SK-N-SH treated with all-trans-retinoic acid at 6 μM for 48 hours (cell line): ENCODE measurements around the gene THSD7A.

Experiments
- ATAC-seq: fragments of 200-7000 bp; cut with Tn5 transposase; 3 replicates; pipeline ENCODE4 v1.9.1; 2020; ENCODE audit warnings: mild to moderate bottlenecking, moderate library complexity
- ARNTL ChIP-seq: fragments of 450-650 bp; formaldehyde crosslinking; IDR thresholded peaks from 2 replicates; pipeline ENCODE4 v1.5.0; 2020; ENCODE audit warnings: low read depth, mild to moderate bottlenecking, moderate library complexity, borderline replicate concordance
- BACH2 ChIP-seq: fragments of 250-450 bp; sonication (Bioruptor Pico); IDR thresholded peaks from 2 replicates; pipeline ENCODE4 v1.9.0; 2021; ENCODE audit warnings: mild to moderate bottlenecking, borderline replicate concordance
- CREB5 ChIP-seq: fragments of 250-450 bp; sonication (Bioruptor Pico); IDR thresholded peaks from 2 replicates; pipeline ENCODE4 v1.5.1; 2020; ENCODE audit warnings: low read depth, mild to moderate bottlenecking, moderate library complexity
- CSRNP3 ChIP-seq: fragments of 250-450 bp; sonication (Bioruptor Pico); IDR thresholded peaks from 2 replicates; pipeline ENCODE4 v1.5.1; 2021; ENCODE audit warnings: mild to moderate bottlenecking, moderate library complexity
- ESRRG ChIP-seq: fragments of 250-450 bp; sonication (Bioruptor Pico); IDR thresholded peaks from 2 replicates; pipeline ENCODE4 v1.6.1; 2021; ENCODE audit warnings: mild to moderate bottlenecking
- GLIS3 ChIP-seq: fragments of 250-450 bp; sonication (Bioruptor Pico); IDR thresholded peaks from 2 replicates; pipeline ENCODE4 v1.5.0; 2020; ENCODE audit warnings: mild to moderate bottlenecking, moderate library complexity
- ISL1 ChIP-seq: fragments of 250-450 bp; sonication (Bioruptor Pico); IDR thresholded peaks from 2 replicates; pipeline ENCODE4 v2.1.2; 2022; ENCODE audit warnings: mild to moderate bottlenecking, moderate library complexity
- OSR1 ChIP-seq: fragments of 250-450 bp; sonication (Bioruptor Pico); IDR thresholded peaks from 2 replicates; pipeline ENCODE4 v1.8.0; 2022; ENCODE audit warnings: moderate library complexity, mild to moderate bottlenecking, inconsistent platforms
- PATZ1 ChIP-seq: fragments of 250-450 bp; sonication (Bioruptor Pico); IDR thresholded peaks from 2 replicates; pipeline ENCODE4 v1.8.0; 2020; ENCODE audit warnings: mild to moderate bottlenecking, moderate library complexity, borderline replicate concordance
- PPARA ChIP-seq: fragments of 250-450 bp; sonication (Bioruptor Pico); IDR thresholded peaks from 2 replicates; pipeline ENCODE4 v1.5.0; 2020; ENCODE audit warnings: mild to moderate bottlenecking, borderline replicate concordance
- RARB ChIP-seq: fragments of 250-450 bp; sonication (Bioruptor Pico); IDR thresholded peaks from 2 replicates; pipeline ENCODE4 v1.8.0; 2021; ENCODE audit warnings: mild to moderate bottlenecking, moderate library complexity
- SNAI2 ChIP-seq: fragments of 250-450 bp; sonication (Bioruptor Pico); IDR thresholded peaks from 2 replicates; pipeline ENCODE4 v1.5.0; 2020; ENCODE audit warnings: mild to moderate bottlenecking, moderate library complexity
- TCF4 ChIP-seq: fragments of 250-450 bp; sonication (Bioruptor Pico); IDR thresholded peaks from 2 replicates; pipeline ENCODE4 v1.8.0; 2021; ENCODE audit warnings: mild to moderate bottlenecking, moderate library complexity, borderline replicate concordance
- TOX ChIP-seq: fragments of 250-450 bp; sonication (Bioruptor Pico); IDR thresholded peaks from 2 replicates; pipeline ENCODE4 v1.8.0; 2021; ENCODE audit warnings: mild to moderate bottlenecking, moderate library complexity, borderline replicate concordance
- ZC3H10 ChIP-seq: fragments of 250-450 bp; sonication (Bioruptor Pico); IDR thresholded peaks from 2 replicates; pipeline ENCODE4 v1.5.1; 2021; ENCODE audit warnings: mild to moderate bottlenecking, moderate library complexity
- ZFP3 ChIP-seq: fragments of 250-450 bp; sonication (Bioruptor Pico); IDR thresholded peaks from 2 replicates; pipeline ENCODE4 v1.5.0; 2020; ENCODE audit warnings: mild to moderate bottlenecking, moderate library complexity
- ZFP30 ChIP-seq: fragments of 450-650 bp; formaldehyde crosslinking; IDR thresholded peaks from 2 replicates; pipeline ENCODE4 v1.5.0; 2022; ENCODE audit warnings: mild to moderate bottlenecking, moderate library complexity
- ZNF565 ChIP-seq: fragments of 450-650 bp; formaldehyde crosslinking; conservative IDR thresholded peaks from 2 replicates; pipeline ENCODE4 v1.5.0; 2020; ENCODE audit warnings: low read depth, mild to moderate bottlenecking, moderate library complexity
- ZNF8 ChIP-seq: fragments of 450-650 bp; formaldehyde crosslinking; IDR thresholded peaks from 2 replicates; pipeline ENCODE4 v1.5.0; 2020; ENCODE audit warnings: mild to moderate bottlenecking, moderate library complexity
- TF ChIP-seq, protein P1 (sequence below): fragments of 250-450 bp; sonication (Bioruptor Pico); IDR thresholded peaks from 2 replicates; pipeline ENCODE4 v1.5.0; 2020; ENCODE audit warnings: mild to moderate bottlenecking, moderate library complexity
- TF ChIP-seq, protein P2 (sequence below): fragments of 250-450 bp; sonication (Bioruptor Pico); IDR thresholded peaks from 2 replicates; pipeline ENCODE4 v1.8.0; 2021; ENCODE audit warnings: low read depth, mild to moderate bottlenecking, moderate library complexity, borderline replicate concordance

The THSD7A gene

GRCh38 chr7:11633310-11633709, 198.7 kb downstream of the THSD7A start:
- TF ChIP-seq ESRRG (CRISPR knock-in tag) (no peak), ZFP30 (CRISPR knock-in tag) (no peak), PATZ1 (CRISPR knock-in tag) (no peak), ZC3H10 (CRISPR knock-in tag) (no peak), ZFP3 (no peak), PPARA (CRISPR knock-in tag) (no peak)
- no peak for ATAC-seq

DNA sequence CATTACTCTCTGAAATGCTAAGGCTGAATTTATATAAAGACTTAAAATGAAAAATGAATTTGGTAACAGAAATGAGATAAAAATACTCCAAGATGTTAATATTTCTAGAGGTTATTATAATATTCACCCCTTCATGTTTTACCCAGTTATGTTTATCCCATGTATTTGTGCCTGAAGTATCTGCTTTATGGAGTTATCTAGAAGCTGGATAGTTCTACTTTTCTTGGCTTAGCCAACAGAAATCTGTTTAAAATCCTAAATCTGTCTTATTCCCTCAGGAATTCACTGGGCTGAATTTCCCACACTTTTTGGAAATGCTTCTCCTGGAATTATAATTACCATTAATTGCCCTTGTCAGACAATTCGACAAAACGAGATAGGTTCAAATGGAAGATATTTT, 201.6 kb downstream of the THSD7A start:
- TF ChIP-seq ZFP3 = no peak
- no peak for TF ChIP-seq SNAI2
- no peak for TF ChIP-seq TOX (CRISPR knock-in tag)
- no peak for TF ChIP-seq PPARA (CRISPR knock-in tag)
- TF ChIP-seq RARB (CRISPR knock-in tag) = no peak
- TF ChIP-seq GLIS3 (CRISPR knock-in tag) = no peak
- TF ChIP-seq, protein P1, sequence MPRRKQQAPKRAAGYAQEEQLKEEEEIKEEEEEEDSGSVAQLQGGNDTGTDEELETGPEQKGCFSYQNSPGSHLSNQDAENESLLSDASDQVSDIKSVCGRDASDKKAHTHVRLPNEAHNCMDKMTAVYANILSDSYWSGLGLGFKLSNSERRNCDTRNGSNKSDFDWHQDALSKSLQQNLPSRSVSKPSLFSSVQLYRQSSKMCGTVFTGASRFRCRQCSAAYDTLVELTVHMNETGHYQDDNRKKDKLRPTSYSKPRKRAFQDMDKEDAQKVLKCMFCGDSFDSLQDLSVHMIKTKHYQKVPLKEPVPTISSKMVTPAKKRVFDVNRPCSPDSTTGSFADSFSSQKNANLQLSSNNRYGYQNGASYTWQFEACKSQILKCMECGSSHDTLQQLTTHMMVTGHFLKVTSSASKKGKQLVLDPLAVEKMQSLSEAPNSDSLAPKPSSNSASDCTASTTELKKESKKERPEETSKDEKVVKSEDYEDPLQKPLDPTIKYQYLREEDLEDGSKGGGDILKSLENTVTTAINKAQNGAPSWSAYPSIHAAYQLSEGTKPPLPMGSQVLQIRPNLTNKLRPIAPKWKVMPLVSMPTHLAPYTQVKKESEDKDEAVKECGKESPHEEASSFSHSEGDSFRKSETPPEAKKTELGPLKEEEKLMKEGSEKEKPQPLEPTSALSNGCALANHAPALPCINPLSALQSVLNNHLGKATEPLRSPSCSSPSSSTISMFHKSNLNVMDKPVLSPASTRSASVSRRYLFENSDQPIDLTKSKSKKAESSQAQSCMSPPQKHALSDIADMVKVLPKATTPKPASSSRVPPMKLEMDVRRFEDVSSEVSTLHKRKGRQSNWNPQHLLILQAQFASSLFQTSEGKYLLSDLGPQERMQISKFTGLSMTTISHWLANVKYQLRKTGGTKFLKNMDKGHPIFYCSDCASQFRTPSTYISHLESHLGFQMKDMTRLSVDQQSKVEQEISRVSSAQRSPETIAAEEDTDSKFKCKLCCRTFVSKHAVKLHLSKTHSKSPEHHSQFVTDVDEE (CRISPR knock-in tag) = no peak
- ATAC-seq = no peak

GRCh38 chr7:11625669-11626068, 206.3 kb downstream of the THSD7A start:
- no peak for TF ChIP-seq CREB5 (CRISPR knock-in tag)
- TF ChIP-seq ESRRG (CRISPR knock-in tag) = no peak
- no peak for TF ChIP-seq ZFP30 (CRISPR knock-in tag)
- no peak for TF ChIP-seq TOX (CRISPR knock-in tag)
- no peak for TF ChIP-seq PPARA (CRISPR knock-in tag)
- no peak for TF ChIP-seq ZNF565 (CRISPR knock-in tag)
- no peak for TF ChIP-seq RARB (CRISPR knock-in tag)
- TF ChIP-seq ARNTL (CRISPR knock-in tag) = no peak
- no peak for TF ChIP-seq ISL1 (CRISPR knock-in tag)
- no peak for TF ChIP-seq ZC3H10 (CRISPR knock-in tag)
- no peak for TF ChIP-seq ZNF8
- TF ChIP-seq, protein P1 (CRISPR knock-in tag) = no peak
- no peak for TF ChIP-seq GLIS3 (CRISPR knock-in tag)
- TF ChIP-seq, protein P2, sequence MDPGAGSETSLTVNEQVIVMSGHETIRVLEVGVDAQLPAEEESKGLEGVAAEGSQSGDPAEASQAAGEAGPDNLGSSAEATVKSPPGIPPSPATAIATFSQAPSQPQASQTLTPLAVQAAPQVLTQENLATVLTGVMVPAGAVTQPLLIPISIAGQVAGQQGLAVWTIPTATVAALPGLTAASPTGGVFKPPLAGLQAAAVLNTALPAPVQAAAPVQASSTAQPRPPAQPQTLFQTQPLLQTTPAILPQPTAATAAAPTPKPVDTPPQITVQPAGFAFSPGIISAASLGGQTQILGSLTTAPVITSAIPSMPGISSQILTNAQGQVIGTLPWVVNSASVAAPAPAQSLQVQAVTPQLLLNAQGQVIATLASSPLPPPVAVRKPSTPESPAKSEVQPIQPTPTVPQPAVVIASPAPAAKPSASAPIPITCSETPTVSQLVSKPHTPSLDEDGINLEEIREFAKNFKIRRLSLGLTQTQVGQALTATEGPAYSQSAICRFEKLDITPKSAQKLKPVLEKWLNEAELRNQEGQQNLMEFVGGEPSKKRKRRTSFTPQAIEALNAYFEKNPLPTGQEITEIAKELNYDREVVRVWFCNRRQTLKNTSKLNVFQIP (CRISPR knock-in tag) = no peak
- TF ChIP-seq OSR1 (CRISPR knock-in tag) = no peak
- TF ChIP-seq CSRNP3 (CRISPR knock-in tag) = no peak
- no peak for TF ChIP-seq TCF4 (CRISPR knock-in tag)
- no peak for TF ChIP-seq BACH2 (CRISPR knock-in tag)
- no peak for TF ChIP-seq ZFP3
- no peak for TF ChIP-seq SNAI2
- ATAC-seq = no peak
